Measurements from ENCODE around the gene RPN1.
A peak's percentile ranks its signal among the peaks of the same experiment; 100 is the strongest.
"Not testable (repeated sequence)": the region's sequence is repeated elsewhere in the genome, so short reads cannot be mapped to it uniquely, and the experiment has no call there.

The RPN1 gene

DNA sequence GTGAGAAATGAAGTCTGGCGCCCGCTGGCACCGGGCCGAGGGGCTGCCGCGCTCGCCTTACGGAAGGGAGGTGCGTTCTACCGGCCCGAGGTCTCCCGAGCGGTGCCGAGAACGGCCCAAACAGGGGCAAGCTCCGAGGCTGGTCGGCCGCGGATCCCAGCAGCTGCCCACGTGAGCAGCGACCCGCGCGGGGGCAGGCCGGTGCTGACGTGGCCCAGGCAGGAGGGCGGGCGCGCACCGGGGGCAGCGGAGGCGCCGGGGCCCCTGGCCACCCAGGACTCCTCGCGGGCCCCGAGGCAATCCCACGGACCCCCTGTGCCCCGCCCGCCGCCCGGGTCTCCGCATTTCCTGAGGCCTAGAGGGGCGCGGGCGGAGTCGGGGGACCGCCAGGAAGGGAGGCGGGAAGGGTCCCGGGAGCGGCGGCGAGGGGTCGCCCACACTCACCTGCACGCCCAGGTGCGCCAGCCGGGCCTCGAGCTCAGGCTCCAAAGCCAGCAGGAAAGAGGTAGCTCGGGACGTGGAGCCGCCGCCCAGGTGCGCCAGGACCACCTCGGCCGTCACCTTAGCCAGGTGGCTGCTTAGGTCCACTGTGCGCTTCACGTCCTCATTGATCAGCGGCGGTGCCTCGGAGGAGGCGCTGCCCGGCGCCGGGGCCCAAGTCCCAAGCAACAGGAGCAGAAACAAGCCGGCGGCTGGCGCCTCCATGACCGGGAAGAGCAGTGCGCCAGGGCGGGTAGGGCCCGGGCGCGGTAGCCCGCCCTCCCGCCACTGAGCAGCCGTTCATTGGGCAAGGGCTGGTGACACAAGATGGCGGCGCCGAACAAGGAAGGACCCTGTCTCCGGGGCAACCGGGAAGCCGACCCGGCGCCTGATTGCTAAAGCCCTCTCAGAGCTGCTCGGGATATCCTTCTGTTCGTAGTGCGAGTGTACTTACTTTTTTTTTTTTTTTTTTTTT, at the start of gene RPN1:
RPN1 (minus strand) TSS at position 723 of the 955 bp plus-strand sequence; CDS start at position 705, 18 bp downstream.
- peak; percentile 97 for DNase-seq (ENCODE audit: low spot score)

DNA sequence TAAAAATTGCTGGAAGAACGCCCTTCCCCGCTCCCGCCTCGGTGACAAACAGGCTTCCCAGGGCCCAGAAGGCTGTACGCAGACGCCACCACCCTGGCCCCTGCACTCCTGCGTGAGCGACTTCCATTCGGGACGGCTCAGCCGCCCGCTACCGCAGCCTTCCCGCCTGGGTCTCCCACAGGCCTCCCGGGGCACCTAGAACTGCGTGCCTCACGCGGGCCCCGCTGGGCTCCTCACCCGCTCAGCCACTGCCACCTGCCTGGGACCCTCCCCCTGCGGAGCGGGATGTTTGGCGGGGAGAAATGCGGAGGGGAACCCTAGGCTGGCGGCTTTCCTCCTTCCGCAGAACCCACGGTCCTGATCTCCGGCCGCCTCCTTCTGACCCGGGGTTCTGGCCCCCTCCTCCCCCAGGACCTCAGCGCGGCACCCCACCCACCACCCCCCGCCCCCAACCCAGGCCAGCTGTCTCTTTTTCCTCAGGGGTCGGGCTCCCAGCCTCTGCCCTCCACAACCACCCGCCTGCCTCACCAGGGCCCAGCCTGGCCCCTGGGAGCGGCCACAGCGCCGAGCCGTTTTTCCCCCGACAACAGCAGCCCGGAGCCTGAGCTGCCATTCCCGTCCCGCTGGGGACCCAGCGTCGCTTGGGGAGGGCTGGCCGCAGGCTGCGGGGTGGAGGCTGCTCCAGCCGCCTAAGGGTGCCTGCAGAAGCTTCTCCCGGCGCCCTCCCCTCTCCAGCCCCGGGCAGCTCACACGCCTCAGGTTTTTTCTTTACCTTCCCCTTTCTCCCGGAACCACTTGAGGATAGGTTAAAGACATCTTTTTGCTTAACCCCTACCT, 47.8 kb upstream of the RPN1 start:
- no peak for DNase-seq (ENCODE audit: low spot score)

DNA sequence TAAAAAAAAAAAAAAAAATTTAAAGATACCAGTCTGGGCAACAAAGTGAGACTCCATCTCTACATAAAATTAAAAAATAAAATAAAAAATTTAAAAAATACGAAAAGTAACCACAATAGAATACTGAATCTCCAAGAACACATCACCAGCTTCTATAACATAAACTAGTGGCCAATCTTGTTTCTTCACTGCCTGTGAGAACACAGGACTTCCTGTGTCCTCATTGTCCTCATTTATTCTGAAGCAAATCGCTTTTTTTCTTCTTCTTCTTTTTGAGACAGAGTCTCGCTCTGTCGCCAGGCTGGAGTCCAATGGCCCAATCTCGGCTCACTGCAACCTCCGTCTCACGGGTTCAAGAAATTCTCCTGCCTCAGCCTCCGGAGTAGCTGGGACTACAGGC, 46.7 kb upstream of the RPN1 start:
- DNase-seq (ENCODE audit: low spot score) = no peak

DNA sequence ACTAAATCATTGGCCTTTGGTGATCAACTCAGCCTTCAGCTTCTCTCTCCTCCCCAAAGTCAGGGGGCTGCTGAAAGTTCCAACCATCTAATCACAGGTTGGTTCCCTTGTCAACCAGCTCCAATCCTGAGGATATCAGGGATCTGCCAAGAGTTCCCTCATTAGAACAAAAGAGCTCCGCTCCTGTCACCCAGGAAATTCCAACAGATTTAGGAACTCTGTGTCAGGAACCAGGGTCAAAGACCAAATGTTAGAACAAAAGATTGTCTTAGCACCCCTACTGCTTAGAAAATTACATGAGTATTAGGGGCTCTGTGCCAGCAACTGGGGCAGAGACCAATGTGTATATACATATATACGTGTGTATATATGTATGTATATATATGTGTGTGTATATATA, 43.1 kb upstream of the RPN1 start:
- DNase-seq (ENCODE audit: low spot score) = no peak

DNA sequence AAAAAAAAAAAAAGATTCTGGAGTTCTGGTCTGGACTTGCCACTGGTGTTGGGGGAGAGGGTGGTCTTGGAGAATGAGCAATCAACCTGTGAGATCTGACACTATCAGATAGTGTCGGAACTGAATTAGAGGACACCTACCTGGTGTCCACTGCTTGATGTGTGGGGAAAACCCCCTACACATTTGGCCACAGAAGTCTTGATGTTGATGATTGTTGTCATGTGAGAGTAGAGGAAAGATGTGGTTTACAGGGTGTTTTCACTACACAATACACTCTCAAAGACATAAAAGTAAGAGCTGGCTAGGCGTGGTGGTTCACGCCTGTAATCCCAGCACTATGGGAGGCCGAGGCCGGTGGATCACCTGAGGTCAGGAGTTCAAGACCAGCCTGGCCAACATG, 38.4 kb upstream of the RPN1 start:
- no peak for DNase-seq (ENCODE audit: low spot score)

DNA sequence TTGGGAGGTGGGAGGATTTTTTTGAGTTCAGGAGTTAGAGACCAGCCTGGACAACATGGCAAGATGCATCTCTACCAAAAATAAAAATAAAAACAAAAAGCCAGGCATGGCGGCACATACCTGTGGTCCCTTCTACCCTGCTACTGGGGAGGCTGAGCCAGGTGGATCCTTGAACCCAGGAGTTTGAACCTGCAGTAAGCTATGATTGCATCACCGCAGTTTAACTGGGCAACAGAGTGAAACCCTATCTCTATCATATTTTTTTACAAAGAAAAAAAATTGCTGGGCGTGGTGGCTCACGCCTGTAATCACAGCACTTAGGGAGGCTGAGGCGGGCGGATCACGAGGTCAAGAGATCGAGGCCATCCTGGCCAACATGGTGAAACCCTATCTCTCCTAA, 35.8 kb upstream of the RPN1 start:
- no peak for DNase-seq (ENCODE audit: low spot score)

DNA sequence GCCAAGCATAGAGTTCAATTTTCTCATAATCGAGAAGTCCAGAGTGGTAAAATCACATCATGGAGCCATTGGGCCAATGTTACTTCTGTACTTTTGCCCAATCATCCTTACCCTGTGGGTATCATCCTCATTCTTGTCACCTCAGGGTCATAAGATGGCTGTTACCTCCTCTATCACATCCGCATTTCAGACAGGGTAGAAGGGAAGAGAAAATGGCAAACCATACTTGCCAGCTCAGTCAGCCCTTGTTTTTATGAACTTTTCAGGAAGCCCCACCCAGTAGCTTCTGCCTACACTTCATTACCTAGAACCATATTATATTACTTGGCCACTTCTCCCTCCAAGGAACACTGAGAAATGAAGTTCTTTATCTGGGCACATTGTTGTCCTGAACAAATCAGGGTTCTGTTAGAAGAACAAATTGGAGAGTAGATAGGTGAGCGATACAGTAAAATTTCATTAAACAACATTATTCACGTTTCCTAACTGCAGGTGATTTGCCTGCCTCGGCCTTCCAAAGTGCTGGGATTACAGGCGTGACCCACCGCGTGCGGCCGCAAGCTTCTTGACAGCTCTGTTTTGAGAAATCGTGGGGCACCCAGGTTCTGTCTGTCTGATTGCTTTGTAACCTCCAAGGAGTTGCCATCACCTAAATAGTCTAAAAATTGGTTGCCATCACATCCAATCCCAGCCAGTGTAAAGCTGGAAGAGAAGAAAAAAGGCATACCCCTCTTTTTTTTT, 34.5 kb upstream of the RPN1 start:
- no peak for DNase-seq (ENCODE audit: low spot score)

DNA sequence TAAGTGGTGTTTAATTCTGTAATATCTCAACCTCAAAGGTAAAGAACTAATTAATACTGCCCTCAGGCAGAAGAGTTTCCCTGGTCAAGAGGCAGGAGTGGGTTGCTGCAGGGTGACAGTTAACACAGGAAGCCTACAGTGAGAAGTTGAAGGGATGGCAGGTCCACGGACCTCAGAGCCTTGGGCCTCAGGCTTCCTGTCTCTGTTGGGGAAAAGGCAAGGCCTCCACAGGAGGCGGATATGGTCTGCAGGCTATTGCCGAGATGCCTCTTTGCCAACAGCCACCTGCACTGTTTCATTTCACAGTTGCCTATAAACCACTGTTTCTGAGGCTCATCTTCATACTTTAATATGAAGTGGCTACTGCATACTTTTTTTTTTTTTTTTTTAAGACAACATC, 33.3 kb upstream of the RPN1 start:
- DNase-seq (ENCODE audit: low spot score) = no peak

DNA sequence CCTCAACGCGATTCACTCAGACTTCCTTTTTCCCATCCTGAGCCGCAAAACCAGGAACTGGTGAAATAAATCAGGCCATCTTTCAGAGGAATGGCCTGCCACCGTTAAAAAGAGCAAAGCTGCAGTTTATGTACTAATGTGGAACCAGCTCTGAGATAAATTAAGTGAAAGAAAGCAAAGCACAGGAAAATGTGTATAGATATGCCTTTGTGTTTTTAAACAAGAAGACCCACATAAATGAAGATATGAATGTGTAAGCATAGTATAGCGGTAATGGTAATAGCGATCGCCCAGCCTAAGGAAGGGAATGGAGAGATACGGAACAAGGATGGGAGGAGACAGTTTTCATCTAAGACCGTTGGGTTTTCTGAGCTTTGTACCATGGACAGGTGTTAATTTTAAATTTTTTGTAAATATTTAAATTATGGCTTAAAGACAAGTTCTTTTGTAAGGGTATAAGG, 30.8 kb upstream of the RPN1 start:
- DNase-seq (ENCODE audit: low spot score) = no peak

DNA sequence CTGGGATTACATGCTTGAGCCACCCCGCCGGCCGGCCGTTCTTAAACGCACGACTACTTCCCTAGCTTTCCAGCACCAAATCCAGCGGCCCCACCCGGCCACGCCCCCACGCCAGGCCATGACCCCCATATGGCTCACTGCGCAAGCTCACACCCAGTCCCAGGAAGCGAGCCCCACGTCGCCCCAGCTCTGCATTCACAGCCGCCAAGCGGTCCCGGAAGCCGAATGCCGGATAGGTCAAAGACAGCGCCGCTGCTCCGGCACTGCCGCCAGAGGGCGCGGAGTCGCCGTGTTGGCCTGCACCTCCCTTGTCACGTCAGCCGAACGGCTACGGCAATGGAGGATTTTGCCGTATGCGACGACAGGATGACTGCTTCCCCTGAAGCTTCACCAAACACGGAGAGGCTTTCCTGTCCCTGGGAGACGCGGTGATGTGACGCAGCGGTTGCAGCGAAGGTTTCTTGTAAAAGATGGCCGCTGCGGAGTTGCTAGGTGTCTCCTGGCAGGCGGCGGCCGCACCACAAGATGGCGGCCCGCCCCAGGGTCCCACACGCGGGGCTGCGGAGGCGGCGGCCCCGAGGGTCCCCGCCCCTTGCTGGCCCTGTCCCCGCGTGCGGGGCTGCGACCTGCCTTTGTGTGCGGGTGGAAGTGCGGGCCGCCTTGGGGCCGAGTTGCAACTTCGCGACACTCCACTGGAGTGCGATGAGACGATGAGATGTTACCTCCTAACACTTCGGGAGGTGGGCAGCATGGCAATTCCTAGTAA, 30.2 kb upstream of the RPN1 start:
- peak; percentile 100 for DNase-seq (ENCODE audit: low spot score)

DNA sequence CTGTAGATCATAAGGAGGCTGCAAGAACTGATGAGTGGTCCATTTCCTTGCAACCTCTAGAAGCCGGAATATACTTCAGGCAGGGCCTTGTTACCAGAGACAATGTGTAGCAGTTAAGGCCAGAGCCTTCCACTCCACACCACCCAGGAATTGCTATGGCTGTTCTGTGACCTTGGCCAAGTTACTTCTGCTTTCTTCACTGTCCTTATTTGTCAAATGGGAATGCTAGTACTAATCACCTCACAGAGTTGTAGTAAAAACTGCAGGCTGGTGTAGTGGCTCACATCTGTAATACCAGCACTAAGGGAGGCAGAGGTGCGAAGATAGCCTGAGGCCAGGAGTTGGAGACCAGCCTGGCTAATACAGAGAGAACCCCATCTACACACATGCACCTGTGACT, 28.7 kb upstream of the RPN1 start:
- no peak for DNase-seq (ENCODE audit: low spot score)

DNA sequence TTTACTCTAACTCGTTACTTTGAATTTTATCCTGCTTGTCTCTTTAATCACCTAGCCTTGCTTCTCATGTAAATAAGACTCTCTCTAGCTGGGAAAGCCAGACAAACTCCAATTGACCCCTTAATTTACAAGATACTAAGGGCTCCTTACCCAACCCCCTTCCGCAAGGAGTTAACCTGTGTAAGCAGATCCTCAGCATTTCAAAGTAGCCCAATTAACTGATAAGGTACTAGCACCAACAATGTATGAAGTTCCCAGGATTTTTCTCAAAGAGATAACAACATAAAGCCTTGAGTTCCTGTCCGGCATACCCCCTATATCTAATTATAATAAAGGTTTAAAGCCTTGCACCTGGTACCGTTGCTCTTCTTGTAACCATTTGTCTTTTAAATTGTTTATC, 25.2 kb upstream of the RPN1 start:
- not testable (repeated sequence) for DNase-seq (ENCODE audit: low spot score)

DNA sequence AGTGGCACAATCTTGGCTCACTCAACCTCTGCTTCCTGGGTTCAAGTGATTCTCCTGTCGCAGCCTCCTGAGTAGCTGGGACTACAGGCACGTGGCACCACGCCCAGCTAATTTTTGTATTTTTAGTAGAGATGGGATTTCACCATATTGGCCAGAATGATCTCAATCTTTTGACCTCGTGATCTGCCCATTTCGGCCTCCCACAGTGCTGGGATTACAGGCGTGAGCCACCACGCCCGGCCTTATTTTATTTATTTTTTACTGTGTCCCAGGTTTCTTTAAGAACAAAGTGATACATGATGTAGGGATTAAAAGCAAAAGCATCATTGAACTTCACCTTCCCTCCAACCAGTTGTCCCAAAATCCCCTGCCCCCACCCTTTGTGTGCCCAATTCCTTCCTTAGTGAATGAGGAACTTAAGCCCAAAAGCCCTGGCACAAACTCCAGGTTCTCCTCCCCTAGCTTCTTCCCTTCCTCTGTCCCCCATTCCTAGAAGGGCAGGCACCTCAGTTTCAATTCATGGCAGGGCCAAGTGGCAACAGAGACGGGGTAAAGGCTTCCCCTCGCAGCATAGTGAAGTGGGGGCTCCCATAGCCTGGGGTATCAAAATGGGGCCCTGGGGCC, 23.7 kb upstream of the RPN1 start:
- no peak for DNase-seq (ENCODE audit: low spot score)

DNA sequence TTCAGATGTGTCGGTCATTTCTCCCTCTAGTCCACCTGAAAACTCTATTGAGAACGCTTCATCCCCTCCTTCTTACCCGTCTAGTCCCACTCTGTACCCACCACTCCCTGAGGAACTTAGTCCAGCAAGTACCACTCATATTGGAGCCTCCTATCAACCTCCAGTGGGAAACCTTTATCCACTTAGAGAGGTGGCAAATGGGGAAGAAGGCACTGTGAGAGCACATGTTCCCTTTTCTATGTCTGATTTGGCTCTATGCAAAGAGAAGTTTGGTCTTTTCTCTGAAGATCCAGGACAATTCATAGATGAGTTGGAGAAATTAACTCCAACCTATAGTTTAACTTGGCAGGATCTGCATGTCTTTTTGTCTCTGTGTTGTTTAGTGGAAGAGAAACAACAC, 17.0 kb upstream of the RPN1 start:
- DNase-seq (ENCODE audit: low spot score) = no peak

DNA sequence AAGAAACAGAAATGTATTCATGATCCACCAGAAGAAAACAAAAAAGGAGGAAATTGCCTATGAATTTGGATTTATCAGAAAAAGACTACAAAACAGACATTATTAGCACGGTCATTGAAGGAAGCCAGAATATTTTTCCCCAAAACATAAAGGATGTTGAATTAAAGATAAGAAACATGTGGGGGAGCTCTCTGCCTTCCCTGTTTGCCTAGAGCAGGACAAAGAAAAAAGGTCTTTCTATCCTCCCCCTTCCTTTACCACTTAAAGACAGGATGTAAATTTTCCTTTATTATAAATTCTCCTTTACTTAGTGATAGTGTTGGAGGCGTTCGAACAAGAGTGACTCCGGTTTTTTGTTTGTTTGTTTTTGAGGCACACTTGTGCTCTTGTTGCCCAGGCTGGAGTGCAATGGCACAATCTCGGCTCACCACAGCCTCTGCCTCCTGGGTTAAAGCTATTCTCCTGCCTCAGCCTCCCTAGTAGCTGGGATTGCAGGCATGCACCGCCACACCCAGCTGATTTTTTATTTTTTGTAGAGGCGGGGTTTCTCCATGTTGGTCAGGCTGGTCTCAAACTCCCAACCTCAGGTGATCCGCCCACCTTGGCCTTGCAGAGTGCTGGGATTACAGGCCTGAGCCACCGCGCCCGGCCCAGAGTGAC, 14.9 kb upstream of the RPN1 start:
- DNase-seq (ENCODE audit: low spot score) = no peak

DNA sequence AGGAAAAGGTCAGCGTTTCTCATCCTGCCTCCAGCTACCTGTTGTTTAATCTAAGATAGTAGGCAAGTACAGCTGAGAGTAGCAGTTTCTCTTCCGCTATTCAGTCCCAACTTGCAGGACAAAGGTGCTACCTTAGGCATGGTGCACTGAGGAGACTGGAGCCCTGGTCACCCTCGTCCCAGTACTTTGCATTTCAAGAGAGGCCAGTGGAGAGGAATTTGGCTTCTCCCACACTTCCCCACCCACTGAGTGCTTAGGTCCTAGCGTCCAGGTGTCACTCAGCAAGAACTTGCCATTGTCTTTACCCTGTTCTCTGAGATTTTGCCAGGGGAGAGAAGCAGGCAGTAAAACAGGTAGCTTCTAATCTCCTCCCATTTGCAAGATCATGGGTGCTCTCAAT, 12.5 kb upstream of the RPN1 start:
- no peak for DNase-seq (ENCODE audit: low spot score)

DNA sequence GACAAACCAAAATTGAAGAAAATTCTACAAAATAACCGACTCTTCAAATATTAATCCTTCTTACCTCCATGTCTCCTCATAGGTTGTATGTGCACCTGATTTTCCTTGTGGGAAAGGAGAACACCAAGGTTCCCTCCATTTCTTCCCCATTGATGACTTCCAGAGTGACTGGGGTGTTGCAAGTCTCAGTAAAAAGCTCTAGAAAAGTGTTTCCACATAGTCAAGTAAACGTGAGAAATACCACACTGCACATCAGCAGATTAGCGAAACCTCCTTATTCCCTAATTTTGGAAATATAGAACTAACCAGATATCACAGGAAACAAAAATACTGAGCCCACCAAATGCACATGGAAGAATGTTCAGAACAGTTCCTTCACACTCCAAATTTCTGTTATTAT, 4.9 kb upstream of the RPN1 start:
- DNase-seq (ENCODE audit: low spot score) = no peak

DNA sequence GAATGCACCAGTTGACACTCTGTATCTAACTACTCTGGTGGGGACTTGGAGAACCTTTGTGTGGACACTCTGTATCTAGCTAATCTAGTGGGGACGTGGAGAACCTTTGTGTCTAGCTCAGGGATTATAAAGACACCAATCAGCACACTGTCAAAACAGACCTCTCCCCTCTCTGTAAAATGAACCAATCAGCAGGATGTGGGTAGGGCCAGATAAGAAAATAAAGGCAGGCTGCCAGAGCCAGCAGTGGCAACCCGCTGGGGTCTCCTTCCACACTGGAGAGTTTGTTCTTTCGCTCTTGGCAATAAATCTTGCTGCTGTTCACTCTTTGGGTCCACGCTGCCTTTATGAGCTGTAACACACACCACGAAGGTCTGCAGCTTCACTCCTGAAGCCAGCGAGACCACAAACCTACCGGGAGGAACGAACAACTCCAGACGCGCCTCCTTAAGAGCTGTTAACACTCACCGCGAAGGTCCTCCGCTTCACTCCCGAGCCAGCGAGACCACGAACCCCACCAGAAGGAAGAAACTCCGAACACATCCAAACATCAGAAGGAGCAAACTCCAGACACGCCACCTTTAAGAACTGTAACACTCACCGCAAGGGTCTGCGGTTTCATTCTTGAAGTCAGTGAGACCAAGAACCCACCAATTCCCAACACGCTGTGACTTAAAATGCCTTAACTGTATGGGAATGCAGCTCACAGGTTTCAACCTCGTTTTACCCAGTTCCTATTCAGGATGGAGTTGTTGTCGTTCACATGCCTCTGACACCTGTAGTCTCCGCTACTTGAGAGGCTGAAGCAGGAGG, 3.6 kb upstream of the RPN1 start:
- peak; percentile 49 for DNase-seq (ENCODE audit: low spot score)

DNA sequence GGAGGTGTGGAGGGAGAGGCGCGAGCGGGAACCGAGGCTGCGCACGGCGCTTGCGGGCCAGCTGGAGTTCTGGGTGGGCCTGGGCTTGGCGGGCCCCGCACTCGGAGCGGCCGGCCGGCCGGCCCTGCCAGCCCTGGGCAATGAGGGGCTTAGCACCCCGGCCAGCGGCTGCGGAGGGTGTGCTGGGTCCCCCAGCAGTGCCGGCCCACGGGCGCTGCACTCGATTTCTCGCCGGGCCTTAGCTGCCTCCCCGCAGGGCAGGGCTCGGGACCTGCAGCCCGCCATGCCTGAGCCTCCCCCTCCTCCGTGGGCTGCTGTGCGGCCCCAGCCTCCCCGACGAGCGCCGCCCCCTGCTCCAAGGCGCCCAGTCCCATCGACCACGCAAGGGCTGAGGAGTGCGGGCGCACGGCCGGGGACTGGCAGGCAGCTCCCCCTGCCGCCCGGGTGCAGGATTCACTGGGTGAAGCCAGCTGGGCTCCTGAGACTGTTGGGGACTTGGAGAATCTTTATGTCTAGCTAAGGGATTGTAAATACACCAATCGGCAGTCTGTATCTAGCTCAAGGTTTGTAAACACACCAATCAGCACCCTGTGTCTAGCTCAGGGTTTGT, 2.9 kb upstream of the RPN1 start:
- DNase-seq (ENCODE audit: low spot score) = peak; percentile 41
